SK-MEL-5 (cell line): Measurements from ENCODE around the gene SLIT3. TPM values are rescaled to one million over a fixed set of nuclear protein-coding genes. Genes with fewer than 3 reads are reported as not detected.
"Not testable (repeated sequence)": the region's sequence is repeated elsewhere in the genome, so short reads cannot be mapped to it uniquely, and the experiment has no call there.

ENCODE experiments used
- DNase-seq: peaks from one replicate; pipeline ENCODE4 v3.0.0-alpha.2; 2016; ENCODE audit warnings: low read depth, low spot score
- in situ Hi-C: cut with HindIII; loops from 2 replicates; pipeline ENCODE4 v1.10.0; 2016; ENCODE audit warnings: low sequenced_read_pairs, high pct_unique_total_duplicates, low pct_unique_long_range_greater_than_20kb
- total RNA-seq: library from RNA; depleted of rRNA; stranded (reverse); fragments of >200 nt; shearing (Covaris generic); gene quantifications from 2 replicates; pipeline ENCODE4 v1.2.3, GENCODE V29; 2014

The SLIT3 gene
- total RNA-seq, 1 experiment from 2014 or later: 0.63 TPM

DNA sequence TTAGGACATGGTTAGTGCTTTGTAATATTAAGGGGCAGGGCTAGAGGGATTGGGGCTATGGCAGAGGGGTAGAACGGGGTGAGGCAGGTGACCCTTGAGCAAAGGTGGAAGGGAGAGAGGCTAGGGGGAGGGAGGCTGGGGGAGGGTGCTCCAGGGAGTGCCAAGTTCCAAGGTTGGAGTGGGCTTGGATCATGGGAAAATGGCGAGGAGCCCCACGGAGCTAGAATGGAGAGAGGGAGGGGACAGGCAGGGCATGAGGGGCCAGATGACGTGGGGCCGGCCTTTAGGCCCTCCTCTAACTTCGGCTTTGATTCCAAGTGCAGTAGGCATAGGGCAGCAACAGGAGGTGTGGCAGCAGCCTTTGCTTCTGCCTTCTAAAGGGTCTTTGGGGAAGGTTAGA is 550.0 kb downstream of the SLIT3 start:
- in situ Hi-C loops: no loop called here
- DNase-seq: no peak

DNA sequence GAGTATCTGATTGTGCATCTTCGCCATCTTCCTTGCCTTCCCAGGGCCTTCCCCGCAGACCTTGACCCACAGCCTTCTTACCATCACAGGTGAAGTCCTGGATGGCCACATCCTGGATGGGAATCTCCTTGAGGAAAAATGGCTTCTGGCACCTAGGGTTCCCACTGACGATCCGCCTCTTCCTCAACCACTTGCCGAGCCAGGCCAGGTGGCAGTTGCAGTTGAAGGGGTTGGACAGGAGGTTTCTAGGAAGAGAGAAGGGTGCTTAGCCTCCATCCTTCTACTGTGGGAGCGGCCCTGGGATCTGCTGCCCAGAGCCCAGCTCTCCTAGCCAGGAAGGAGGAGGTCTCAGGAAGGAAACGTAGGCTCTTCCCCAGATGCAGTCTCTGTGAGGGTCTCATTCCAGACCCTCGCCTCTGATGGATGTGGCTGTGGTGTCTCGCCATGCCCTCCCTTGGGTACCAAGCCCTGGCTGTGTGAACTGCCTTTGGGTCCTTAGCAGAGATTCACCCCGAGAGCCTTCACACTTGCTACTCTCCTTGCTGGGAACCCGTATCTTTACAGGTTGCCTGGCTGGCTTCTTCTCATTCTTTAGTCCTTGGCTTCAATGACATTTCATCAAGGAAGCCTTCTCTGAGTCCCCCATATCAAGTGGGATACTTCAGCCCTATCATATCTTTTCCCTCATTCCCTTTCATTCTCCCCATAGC is 551.4 kb downstream of the SLIT3 start:
- no peak for DNase-seq
- in situ Hi-C loops: no loop called here

DNA sequence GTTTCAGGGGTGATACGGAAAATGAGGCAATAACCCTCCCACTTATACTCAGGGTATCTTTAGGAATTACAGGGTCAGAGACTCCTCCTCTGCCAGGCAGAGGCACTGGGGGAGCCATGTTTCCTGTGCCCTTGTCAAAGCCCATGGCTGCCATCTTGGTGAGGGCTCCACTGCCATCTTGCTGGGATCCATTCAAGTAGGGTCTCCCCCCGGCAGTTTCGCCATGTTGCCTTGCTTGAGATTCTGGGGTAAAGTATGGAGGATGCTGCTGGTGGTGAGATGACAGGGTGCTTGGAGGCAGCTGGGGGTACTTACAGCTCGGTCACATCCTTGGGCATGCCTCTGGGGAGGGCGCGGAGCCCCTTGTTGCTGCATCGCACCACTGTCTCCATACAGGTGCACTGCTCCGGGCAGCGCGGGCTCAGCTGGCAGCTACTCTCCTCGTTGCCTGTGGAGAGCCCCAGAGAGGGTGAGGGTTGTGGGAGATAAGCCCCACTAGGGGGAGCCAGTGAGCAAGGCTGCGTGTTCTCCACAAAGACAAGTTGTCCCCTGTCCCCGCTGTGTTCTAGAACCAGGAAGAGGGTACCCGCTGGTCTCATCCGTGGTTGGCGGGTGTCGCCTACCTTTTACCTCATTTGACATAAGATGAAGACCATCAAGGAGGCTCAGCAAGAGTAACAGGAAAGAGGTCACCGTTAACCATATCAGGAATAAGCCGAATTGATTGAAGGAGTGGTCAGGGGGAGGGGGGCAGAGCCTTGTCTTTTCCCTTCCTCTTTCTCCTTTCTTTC is 552.8 kb downstream of the SLIT3 start:
- peak; percentile 79 for DNase-seq
- in situ Hi-C loops: no loop called here

DNA sequence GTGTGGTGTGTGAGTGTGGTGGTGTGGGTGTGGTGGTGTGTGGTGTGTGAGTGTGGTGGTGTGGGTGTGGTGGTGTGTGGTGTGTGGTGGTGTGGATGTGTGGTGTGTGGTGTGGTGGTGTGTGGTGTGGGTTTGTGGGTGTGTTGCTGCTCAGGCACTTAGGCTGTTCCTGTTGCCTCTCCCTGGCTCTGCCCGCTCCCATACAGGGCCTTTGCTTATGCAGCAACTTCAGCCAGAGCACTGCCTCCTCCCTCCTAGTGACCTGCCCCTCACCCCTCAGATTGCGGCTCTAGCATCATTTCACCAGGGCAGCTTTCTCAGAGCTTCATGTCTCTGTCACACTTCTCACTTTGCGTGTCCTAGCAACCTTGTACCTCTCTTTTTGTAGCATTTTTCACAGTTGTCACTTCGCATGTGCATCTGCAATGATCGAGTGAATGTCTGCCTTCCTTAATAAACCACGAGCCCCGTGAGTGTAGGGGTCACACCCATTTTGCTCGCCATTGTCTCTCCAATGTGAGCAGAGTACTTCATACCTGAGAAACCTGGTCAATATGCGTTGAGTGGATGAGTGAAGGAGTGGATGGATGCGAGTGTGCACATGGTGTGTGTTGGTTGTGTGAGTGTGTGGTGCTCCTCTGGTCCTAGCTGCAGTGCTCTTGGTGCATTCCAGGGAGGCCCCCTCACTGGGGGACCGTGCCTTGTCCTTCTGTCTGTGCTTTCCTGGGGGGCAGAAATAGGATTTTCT is 553.9 kb downstream of the SLIT3 start:
- in situ Hi-C loops: no loop called here

DNA sequence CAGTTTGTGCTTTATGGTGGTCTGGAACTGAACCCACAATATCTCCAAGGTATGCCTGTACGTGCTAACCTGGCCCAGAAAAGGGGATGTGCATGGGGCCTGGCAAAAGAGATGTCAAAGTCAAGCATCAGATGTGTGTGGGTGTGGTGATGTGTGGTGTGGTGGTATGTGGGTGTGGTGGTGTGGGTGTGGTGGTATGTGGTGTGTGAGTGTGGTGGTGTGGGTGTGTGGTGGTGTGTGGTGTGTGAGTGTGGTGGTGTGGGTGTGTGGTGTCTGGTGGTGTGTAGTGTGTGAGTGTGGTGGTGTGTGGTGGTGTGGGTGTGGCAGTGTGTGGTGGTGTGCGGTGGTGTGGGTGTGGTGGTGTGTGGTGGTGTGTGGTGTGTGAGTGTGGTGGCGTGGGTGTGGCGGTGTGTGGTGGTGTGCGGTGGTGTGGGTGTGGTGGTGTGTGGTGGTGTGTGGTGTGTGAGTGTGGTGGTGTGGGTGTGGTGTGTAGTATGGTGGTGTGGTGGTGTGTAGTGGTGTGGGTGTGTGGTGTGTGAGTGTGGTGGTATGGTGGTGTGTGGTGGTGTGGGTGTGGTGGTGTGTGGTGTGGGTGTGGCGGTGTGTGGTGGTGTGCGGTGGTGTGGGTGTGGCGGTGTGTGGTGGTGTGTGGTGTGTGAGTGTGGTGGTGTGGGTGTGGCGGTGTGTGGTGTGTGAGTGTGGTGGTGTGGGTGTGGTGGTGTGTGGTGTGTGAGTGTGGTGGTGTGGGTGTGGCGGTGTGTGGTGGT is 554.6 kb downstream of the SLIT3 start:
- in situ Hi-C loops, DNase-seq: not testable (repeated sequence)

More for the DNA sequence above, 553.9 kb downstream of the SLIT3 start:
- DNase-seq: peak; percentile 4

DNA sequence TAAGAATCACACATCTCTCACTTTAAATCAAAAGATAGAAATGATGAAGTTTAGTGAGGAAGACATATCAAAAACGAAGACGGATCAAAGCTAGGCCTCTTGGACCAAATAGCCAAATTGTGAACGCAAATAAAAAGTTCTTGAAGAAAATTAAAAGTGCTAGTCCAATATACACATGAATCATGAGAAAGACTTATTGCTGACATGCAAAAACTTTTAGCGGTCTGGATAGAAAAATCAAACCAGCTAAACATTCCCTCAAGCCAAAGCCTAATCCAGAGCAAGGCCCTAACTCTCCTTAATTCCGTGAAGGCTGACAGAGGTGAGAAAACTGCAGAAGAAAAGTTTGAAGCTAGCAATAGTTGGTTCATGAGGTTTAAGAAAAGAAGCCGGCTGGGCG is 557.3 kb downstream of the SLIT3 start:
- in situ Hi-C loops: no loop called here
- no peak for DNase-seq

DNA sequence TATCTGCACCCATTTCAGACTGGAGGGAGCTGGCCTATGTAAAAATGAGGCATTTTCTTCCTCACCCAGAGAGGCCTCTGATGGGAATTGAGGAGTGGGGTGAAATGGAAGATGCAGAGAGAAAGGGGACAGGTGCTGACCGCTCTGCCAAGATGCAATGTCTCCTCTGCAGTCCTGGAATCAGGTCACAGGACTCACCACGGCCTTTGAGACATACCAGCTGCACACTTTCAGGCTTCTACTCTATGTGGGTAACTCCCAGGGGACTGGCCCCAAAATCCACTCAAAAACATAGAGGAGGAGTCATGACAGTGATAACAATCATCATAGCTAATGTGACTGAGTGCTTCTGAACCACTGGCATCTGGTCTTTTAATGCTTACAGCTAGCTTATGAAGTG is 558.6 kb downstream of the SLIT3 start:
- in situ Hi-C loops: not testable (repeated sequence)

DNA sequence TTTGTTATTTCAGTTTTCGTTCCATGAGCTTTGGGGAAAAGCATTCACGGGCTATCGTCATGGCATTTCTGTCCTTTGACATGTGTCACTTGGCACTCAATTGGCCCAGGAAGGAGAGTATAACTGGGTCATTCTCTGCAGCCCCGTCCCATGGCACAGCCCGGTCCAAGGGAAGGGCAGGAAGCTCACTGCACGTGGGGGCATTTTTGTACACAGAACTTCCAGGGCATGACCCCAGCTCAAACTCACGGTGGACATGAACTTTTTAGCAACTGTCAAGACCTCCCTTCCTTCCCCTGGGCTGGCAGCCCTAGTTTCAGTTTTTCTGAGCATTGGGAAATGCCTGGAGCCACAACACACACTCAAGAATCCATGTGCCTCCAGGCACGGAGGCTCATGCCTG is 560.1 kb downstream of the SLIT3 start:
- in situ Hi-C loops: no loop called here
- no peak for DNase-seq

More for the DNA sequence above, 558.6 kb downstream of the SLIT3 start:
- DNase-seq: not testable (repeated sequence)

DNA sequence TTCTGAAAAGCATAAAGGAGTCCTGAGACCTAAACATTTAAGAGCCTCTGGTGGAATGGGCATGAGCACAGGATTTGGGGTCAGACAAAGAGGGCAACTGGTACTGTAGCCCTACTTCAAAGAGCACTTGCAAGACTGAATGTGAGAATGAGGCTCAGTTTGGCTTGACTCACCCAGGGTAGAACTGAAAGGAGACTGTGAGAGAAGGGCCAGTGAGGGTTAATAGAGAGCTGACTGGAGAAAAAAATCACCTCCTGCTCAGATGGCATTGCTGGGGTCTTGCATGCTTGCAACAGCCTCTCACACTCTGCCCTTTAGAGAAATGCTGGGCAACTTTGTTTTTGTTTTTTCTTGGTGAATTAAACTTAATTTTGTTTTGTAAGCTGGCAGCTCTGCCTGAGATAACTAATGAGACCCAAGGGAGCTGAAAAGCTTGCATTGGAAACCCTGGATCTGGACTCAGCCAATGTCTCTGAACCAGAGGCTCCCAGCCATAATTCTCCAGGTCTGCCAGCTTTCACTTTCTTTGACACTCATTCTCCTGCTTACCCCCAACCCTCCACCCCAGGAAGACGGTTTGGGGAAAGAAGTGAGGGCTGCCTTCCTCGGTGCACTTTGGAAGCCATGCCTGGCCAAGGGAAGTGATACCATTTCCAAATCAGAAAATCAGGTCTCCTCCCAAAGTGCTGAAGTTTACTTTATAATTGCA is 560.7 kb downstream of the SLIT3 start:
- in situ Hi-C loops: no loop called here
- DNase-seq: no peak

DNA sequence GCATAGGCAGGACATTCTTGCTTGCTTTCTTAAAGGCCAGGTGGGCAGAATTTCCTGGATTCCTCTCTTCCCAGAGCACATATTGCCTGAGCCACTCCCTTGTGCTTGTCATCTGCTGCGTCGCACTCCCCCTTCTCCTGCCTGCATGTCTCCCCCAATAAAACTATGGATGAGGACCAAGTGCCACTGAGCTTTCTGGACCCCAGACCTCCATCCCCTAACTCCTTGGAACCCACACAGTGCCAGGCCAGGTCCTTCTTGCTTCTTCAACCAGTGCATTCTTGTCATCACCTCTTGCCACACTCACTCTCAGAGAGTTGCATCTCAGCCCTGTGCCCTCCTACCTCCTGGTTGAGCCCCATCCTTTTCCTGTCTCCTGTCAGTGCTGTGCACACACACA is 563.9 kb downstream of the SLIT3 start:
- DNase-seq: no peak
- in situ Hi-C loops: no loop called here

DNA sequence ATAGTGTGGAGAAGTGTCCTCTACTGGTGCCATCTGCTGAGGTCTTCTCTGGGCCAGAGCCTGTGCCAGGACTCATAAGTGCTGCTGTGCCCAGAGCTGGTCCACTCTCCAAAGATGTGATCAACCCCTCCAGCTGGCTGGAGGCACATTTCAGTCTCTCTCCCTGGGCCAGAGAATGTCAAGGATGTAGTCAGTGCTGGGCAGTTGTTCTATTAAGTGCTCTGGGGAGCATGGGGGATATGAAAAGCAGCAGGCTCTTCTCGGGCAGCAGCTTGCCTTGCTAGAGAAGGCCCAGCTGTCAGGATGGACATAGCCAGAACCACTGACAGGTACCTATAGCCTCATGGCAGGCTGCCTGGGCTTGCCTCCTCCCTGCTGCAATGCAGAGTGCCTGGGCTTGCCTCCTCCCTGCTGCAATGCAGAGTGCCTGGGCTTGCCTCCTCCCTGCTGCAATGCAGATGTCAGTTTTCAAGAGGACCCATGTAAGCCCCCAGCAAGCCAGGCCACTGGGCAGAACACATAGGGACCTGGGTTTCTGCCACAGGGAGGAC is 564.6 kb downstream of the SLIT3 start:
- in situ Hi-C loops: no loop called here
- no peak for DNase-seq

DNA sequence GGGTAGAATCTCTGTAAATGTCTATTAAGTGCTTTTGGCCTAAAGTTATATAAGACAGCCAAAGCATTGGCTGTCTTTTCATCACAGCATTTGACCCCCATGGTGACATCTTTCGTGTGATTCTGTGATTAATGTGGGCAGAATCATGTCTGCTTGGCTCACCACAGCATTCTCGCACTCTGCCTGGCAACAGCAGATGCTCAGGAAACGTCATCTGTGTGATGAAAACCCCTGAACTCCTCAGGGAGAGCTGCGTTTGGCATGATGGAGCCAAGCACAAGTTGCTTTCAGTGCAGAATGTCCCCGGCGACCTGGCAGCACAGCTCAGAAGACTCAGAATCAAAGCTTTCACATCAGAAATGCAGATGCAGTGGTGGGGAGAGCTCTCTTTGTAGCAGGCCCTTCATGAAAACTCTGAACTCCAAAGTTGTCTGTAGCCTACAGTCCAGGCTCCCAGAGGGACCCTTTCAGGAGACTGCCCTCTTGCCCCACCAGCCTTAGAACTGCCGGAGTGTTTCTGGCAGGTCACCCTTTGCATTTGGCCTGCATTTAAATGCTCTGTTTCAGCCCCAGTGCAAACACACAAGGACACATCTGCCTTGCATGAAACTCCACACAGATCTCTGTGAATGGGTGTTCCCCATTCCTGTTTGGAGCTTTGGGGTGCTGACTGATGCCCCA is 566.2 kb downstream of the SLIT3 start:
- DNase-seq: peak; percentile 32
- in situ Hi-C loops: no loop called here

DNA sequence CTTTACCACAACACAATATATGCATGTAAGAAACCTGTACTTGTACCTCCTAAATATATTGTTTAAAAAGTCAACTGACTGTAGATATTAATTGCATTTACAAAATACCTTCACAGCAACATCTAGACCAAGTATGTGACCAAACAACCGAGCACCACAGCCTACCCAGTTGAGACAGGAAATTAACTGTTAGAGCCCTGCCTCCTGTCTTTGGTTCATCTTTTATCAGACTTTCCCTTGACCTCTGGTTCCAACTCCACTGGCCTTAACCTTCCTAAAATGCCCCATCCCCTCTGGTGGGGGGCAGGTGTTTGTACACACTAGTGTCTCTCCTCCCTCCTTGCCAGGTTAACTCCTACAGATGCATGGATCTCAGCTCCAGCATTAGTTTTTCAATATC is 566.8 kb downstream of the SLIT3 start:
- in situ Hi-C loops: no loop called here
- no peak for DNase-seq

DNA sequence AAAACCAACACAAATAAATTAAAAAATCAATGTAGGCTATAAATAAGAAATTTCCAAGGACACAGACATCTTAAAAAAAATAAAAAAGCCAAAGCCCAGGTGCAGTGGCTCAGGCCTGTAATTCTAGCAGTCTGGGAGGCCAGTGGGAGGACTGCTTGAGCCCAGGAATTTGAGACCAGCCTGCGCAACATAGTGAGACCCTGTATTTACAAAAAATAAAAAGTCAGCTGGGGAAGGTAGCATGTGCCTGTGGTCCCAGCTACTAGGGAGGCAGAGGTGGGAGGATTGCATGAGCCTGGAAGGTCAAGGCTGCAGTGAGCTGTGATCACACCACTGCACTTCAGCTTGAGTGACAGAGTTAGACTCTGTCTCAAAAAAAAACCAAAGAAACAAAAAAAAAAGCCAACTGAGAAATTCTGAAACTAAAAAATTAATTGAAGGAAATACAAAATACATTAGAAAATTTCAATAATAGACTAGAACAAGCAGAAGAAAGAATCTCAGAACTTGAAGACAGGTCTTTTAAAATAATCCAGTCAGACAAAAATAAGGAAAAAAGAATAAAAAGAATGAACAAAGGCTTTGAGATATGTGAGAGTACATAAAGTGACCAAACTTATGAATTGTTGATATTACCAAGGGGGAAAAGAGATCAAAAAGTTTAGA is 572.3 kb downstream of the SLIT3 start:
- no peak for DNase-seq
- in situ Hi-C loops: no loop called here

DNA sequence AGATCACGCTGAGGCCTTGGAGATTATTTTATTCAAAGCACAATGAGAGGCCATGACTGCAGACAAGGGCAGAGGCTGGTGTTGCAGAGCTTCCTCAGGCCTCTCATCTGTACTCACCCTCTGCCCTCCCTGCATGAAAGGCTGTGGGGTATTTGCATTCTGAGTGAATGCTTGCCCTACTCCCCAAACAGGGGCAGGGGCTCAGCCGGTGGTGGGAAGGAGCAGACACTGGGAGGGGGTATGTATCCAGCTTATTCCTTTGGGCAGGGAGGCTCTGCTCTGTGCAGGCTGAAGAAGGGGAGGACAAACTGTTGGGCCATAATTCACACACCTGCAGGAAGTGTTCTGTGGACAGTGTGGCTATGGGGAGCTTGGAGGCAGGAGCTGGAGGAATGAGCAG is 573.4 kb downstream of the SLIT3 start:
- DNase-seq: no peak
- in situ Hi-C loops: no loop called here

DNA sequence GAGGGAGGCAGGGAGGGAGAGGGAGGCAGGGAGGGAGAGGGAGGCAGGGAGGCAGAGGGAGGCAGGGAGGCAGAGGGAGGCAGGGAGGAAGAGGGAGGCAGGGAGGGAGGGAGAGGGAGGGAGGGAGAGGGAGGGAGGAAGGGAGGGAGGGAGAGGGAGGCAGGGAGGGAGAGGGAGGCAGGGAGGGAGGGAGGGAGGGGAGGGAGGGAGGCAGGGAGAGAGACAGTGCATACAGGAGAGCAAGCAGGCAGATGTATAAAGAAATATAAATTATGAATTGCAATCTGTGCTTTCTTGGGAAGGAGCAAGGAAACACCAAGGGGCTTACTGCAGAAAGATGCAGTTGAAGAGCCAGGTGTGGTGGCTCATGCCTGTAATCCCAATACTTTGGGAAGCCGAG is 574.6 kb downstream of the SLIT3 start:
- in situ Hi-C loops: no loop called here
- no peak for DNase-seq
